Activated T-cell treated with anti-CD3 and anti-CD28 coated beads for 48 hours (primary cell): Measurements from ENCODE around the gene NUDT3.
"Not testable (repeated sequence)": the region's sequence is repeated elsewhere in the genome, so short reads cannot be mapped to it uniquely, and the experiment has no call there.

Experiments used
- DNase-seq: peaks from one replicate; pipeline ENCODE4 v3.0.0-alpha.2; 2020; ENCODE audit warnings: low read depth

NUDT3 gene

GRCh38 chr6:34343806-34344205 lies 48.7 kb downstream of the NUDT3 start:
- no peak for DNase-seq

DNA sequence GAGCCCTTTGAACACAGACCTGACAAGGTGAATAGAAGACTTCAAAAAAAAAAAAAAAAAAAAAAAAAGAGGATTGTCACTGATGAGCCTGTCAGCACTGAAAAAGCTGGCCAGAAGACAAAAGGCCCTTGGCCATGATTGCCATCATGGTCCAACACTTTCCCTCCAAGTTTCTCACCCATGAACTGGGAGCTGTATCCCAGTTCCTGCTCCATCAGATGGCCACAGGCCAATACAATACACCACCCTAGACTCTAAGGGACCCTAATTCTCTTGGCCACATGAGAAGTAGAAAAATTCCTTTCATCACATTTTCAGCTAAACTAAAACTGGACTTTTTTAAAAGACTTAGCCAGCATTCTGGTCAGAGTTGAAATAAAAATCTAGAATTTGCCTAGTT lies 50.2 kb downstream of the NUDT3 start:
- no peak for DNase-seq

GRCh38 chr6:34341481-34341971 lies 50.9 kb downstream of the NUDT3 start:
- DNase-seq: no peak

GRCh38 chr6:34340906-34341480 lies 51.5 kb downstream of the NUDT3 start:
- no peak for DNase-seq

- DNase-seq: no peak
These were observed 52.1 kb downstream of the NUDT3 start for GRCh38 chr6:34340394-34340793.

- DNase-seq: no peak
These were observed 52.5 kb downstream of the NUDT3 start for GRCh38 chr6:34339971-34340370.

GRCh38 chr6:34339432-34339831 lies 53.0 kb downstream of the NUDT3 start:
- no peak for DNase-seq

DNA sequence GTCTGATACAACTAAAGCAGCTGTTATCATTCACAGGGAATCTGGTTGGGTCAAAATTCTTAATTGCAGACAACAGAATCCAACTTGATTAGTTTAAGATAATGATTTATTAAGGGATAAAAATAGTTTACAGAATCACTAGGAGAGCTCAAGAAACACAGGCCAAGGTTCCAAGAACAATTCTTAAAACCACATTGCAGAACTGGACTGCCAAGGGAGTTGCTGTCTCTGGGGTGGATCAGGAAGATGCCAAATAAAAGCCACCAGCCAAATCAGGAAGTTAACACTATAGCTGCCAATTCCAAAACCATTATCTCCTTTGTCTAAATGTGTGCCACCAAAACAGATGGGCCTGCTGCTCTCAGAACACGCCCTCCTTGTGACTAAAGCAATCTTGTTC lies 53.7 kb downstream of the NUDT3 start:
- no peak for DNase-seq

- DNase-seq: no peak
These were observed 54.1 kb downstream of the NUDT3 start for GRCh38 chr6:34338377-34338776.

DNA sequence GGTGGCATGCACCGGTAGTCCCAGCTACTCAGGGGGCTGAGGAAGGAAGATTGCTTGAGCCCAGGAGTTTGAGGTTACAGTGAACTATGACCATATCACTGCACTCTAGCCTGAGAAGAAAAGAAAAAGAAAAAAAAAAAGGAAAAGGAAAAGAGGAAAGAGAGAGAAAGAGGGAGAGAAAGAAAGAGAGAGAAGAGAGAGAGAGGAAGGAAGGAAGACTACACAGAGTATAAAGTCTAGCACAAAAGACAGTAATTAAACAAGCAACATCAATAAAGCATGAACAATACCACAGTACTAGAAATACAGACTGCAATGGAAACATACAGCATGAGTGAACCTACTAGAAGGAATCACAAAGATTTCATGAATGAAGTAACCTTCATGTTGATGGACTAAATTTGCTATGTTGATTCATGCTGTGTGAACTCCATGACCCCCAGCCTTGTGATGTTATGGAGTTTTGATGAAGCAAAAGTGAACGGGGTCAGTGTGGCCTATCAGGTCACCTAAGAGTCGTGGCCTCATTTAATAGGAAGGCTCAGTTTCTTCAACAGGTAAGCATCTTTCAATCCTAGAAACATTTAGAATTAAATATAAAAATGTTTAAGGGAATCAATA lies 57.6 kb downstream of the NUDT3 start:
- DNase-seq: no peak

- no peak for DNase-seq
These were observed 58.6 kb downstream of the NUDT3 start for GRCh38 chr6:34333858-34334257.

- no peak for DNase-seq
These were observed 59.9 kb downstream of the NUDT3 start for GRCh38 chr6:34332251-34333198.

DNA sequence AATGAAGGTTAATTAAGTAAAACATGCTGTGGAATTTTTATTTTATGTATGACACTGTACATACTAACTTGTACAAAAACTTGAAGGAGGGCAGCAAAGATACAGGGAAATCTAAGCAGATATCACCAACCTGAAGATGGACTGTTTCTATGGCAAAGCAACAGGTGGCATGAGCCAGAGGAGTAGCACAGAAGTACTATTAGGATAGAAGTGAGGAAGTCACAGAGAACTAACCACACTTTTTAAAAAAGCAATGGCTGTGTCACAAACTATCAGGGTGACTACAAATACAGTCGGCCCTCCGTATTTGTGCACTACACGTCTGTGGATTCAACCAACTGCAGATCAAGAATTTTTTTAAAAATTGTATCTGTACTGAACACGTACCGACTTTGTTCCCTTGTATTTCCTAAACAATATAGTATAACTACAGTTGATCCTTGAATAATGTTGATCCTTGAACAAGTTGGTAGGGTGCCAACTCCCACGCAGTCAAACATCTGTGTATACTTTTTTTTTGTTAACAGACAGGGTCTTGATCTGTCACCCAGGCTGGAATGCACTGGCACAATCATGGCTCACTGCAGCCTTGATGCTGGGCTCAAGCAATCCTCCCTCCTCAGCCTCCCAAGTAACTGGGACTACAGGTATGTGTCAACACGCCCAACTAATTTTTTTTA lies 61.0 kb downstream of the NUDT3 start:
- DNase-seq: no peak

DNA sequence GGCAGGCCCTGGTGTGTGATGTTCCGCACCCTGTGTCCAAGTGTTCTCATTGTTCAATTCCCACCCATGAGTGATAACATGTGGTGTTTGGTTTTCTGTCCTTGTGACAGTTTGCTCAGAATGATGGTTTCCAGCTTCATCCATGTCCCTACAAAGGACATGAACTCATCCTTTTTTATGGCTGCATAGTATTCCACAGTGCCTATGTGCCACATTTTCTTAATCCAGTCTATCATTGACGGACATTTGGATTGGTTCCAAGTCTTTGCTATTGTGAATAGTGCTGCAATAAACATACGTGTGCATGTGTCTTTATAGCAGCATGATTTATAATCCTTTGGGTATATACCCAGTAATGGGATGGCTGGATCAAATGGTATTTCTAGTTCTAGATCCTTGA lies 62.7 kb downstream of the NUDT3 start:
- not testable (repeated sequence) for DNase-seq

- DNase-seq: no peak
These were observed 63.5 kb downstream of the NUDT3 start for GRCh38 chr6:34328969-34329368.

- not testable (repeated sequence) for DNase-seq
These were observed 64.9 kb downstream of the NUDT3 start for GRCh38 chr6:34327313-34328205.

- no peak for DNase-seq
These were observed 66.8 kb downstream of the NUDT3 start for GRCh38 chr6:34325633-34326032.

DNA sequence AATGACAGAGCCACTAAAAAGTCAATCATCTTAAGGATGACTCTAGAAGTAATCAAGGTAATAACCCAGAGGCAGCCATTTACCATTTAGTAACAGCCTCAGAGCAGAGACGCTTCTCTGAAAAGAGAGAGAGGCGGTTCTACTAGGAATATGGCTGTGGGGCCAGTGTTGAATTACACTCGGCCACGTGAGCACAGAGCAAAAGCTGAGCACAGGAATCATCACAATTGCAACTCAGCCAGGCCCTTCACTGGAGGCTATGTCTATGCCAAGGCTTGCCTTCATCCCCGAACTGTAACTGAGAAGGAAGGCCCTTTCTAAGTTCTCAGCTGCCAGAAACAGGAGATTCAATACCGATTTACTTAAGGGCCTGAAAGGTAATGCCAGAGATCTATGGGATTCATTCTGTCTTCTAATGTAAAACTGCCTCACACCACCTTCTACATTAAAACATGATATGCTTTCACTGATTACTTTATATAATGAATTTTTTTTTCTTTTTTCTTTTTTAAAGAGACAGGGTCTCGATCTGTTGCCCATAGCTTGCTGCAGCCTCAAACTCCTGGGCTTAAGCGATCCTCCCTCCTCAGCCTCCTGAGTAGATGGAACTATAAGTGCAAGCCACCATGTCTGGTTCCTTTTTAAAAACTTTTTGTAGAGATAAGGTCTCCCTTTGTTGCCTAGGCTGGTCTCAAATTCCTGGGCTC lies 67.6 kb downstream of the NUDT3 start:
- DNase-seq: no peak

DNA sequence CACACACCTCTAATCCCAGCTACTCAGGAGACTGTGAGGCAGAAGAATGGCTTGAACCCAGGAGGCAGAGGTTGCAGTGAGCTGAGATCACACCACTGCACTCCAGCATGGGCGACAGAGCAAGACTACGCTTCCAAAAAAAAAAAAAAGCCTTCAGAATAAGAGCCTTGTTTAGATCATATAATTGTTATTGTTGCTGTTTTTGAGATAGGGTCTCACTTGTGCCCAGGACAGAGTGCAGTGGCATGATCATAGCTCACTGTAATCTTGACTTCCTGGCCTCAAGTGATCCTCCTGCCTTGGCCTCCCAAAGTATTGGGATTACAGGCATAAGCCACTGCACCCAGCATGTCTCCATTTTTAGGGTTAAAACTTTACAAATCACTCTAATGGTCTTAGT lies 68.2 kb downstream of the NUDT3 start:
- DNase-seq: not testable (repeated sequence)

DNA sequence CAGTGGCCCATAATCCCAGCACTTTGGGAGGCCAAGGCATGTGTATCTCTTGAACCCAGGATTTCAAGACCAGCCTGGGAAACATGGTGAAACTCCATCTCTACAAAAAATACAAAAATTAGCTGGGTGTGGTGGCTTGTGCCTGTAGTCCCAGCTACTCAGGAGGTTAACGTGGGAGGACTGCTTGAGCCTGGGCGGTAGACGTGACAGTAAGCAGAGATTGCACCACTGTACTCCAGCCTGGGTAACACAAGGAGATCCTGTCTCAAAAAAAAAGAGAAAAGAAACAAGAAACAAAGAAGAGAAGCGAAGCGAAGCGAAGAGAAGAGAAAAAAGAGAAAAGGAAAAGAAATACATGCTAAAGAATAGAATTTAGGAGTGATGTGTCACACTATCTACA lies 69.2 kb downstream of the NUDT3 start:
- no peak for DNase-seq

GRCh38 chr6:34322732-34323131 lies 69.7 kb downstream of the NUDT3 start:
- DNase-seq: no peak
